Measurements from ENCODE around the gene SLC39A13. TPM values are rescaled to one million over a fixed set of nuclear protein-coding genes. Genes with fewer than 3 reads are reported as not detected.

SLC39A13 gene
- total and polyA plus RNA-seq, 2 of the 13 experiments (the other 11 are each of a cell fraction or from before 2014, with no cell fraction given): 15.3 to 30.5 TPM

DNA sequence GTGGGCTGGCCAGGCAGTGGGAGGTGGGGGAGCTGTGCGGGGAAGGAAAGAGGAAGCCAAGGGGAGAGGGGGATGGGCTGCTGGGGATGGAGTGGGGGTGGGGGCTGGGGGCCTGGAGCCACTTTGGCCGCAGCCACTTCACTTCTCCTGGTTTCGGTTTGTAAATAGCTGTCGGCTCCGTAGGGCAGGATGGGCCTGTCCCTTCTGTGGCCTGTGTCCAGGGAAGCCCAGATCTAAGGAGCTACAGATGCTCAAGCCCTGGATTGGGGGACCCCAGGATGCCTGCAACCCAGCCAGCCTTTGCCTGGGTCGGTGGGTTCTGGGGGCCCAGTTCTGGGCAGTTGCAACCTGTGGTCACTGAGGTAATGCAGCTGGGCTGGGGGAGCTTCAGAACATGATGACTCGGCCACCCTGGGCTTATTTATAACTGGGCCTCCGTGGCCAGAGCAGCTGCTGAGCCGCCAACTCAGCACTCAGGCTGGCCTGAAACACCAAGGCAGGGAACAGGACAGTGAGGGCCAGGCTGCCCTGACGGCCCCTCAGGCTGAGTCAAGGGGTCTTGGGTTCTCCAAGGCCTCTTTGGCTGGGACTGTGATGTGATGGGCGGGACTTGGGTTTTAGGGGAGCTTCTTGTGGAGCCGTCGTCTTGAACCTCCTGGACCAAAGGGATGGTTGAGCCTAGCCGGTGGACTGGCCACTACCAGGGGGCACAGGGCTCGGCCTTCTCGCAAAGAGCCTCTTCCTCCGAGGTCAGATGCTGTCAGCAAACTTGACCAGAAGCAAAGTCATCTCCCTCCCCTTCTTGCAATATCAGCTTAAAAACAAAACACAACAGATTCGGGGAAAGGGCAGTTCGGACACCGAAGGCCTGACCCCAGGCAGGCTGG is 15.0 kb upstream of the SLC39A13 start:
- H3K4me3 ChIP-seq (replicated peaks in 1 of 3; ENCODE audit: insufficient read depth in 1 of 3, low read depth in 2 of 3, low read length in 3 of 3): peak overlapping the region in 2 of 3 experiments; percentile 11 to 52; a peak in 2 of 6 replicates
- peak overlapping the region; percentile 65 for H3K4me2 ChIP-seq (ENCODE audit: low read depth, low read length)
- H3K27me3 ChIP-seq (ENCODE audit: control insufficient read depth in 1 of 2, insufficient read depth in 2 of 2, low read length in 2 of 2): peaks cover 0 to 13% of the 10 kb centered on the region in 2 experiments; a peak in 2 of 5 replicates
- no peaks in the 10 kb centered on the region for H4K20me1 ChIP-seq (ENCODE audit: insufficient read depth, low read length)
- DNase-seq (ENCODE audit: low spot score) (no peak), FAIRE-seq (no peak), ATAC-seq (peak; percentile 19)
- 54% methylated on average over 9 of the region's 20 CpGs for whole genome bisulfite sequencing (ENCODE audit: low lambda C conversion rate)
- ChIA-PET CTCF (ENCODE audit: low intra/inter-chr PET ratio, low total read pairs) (no interaction called here), POLR2A (interaction anchor here (1.0 to 1.1 kb wide), 2 partner anchors 19 to 33 kb away, joined by 3 to 7 read pairs; partner anchors contain the start of gene PSMC3)
- peaks cover 55% of the 10 kb centered on the region for H3K4me1 ChIP-seq (ENCODE audit: insufficient read depth, low read length)
- H3K36me3 ChIP-seq (replicated peaks in 1 of 2; ENCODE audit: control insufficient read depth in 1 of 2, insufficient read depth in 2 of 2, low read length in 2 of 2): no peaks in the 10 kb centered on the region
- intact Hi-C loops (cut with micrococcal nuclease; ENCODE audit: unreplicated experiment) (no loop called here), in situ Hi-C loops (cut with HindIII; ENCODE audit: extremely low pct_ligation_motif_present, low pct_unique_long_range_greater_than_20kb) (no loop called here)
- no peak overlapping the region for H3K9ac ChIP-seq (ENCODE audit: insufficient read depth, low read depth, low read length)
- peak; percentile 22 to 35; a peak in 2 of 4 replicates for TF ChIP-seq MAFK (conservative IDR thresholded peaks at IDR 0.05 in 1 of 2, IDR thresholded peaks at IDR 0.05 in 1 of 2; ENCODE audit: low read length in 2 of 2)
- no peak for TF ChIP-seq MATR3 (CRISPR knock-in tag; IDR thresholded peaks at IDR 0.05)
- TF ChIP-seq, protein P1, sequence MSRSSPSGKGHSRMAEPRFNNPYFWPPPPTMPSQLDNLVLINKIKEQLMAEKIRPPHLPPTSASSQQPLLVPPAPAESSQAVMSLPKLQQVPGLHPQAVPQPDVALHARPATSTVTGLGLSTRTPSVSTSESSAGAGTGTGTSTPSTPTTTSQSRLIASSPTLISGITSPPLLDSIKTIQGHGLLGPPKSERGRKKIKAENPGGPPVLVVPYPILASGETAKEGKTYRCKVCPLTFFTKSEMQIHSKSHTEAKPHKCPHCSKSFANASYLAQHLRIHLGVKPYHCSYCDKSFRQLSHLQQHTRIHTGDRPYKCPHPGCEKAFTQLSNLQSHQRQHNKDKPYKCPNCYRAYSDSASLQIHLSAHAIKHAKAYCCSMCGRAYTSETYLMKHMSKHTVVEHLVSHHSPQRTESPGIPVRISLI (CRISPR knock-in tag; IDR thresholded peaks at IDR 0.05; ENCODE audit: borderline replicate concordance): no peak
- no peak for TF ChIP-seq ZNF33B (CRISPR knock-in tag; IDR thresholded peaks at IDR 0.05)
- TF ChIP-seq MAFF (IDR thresholded peaks at IDR 0.05; ENCODE audit: low read depth, low read length): peak; percentile 30; the same call in 1 of the 2 replicates
- TF ChIP-seq, protein P2, sequence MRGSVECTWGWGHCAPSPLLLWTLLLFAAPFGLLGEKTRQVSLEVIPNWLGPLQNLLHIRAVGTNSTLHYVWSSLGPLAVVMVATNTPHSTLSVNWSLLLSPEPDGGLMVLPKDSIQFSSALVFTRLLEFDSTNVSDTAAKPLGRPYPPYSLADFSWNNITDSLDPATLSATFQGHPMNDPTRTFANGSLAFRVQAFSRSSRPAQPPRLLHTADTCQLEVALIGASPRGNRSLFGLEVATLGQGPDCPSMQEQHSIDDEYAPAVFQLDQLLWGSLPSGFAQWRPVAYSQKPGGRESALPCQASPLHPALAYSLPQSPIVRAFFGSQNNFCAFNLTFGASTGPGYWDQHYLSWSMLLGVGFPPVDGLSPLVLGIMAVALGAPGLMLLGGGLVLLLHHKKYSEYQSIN (CRISPR knock-in tag; IDR thresholded peaks at IDR 0.05; ENCODE audit: borderline replicate concordance): no peak
- TF ChIP-seq ZFX (CRISPR knock-in tag; IDR thresholded peaks at IDR 0.05; ENCODE audit: low read depth): peak; percentile 31; the same call in 1 of the 2 replicates
- peak overlapping the region; percentile 72 for H2AFZ ChIP-seq (ENCODE audit: low read length)
- BruUV-seq (replicated peaks): no TSS peak
- H3K27ac ChIP-seq (ENCODE audit: extremely low read length, insufficient read depth, low read length): no peak overlapping the region
- no peaks in the 10 kb centered on the region for H3K9me3 ChIP-seq (ENCODE audit: low read length)
- H3K79me2 ChIP-seq (ENCODE audit: insufficient read depth, low read length): no peaks in the 10 kb centered on the region
